GM12878 (cell line): ENCODE data around the gene IQCK.

ENCODE experiments used
- E2F4 ChIP-seq: IDR thresholded peaks from 2 replicates; pipeline ENCODE4 v1.6.1; 2012; ENCODE audit warnings: low read depth, low read length, improper control_type of control experiment
- GABPA ChIP-seq: IDR thresholded peaks from 2 replicates; pipeline ENCODE4 v1.6.1; 2014; ENCODE audit warnings: antibody characterized with exemption, low read depth, mild to moderate bottlenecking, inconsistent platforms
- HDAC6 ChIP-seq: fragments of 200-600 bp; sonication (generic); IDR thresholded peaks from one replicate; pipeline ENCODE4 v1.8.0; 2017; ENCODE audit warnings: antibody characterized with exemption; ENCODE audit not compliant: unreplicated experiment
- NFYB ChIP-seq: IDR thresholded peaks from 2 replicates; pipeline ENCODE4 v1.6.1; 2011; ENCODE audit warnings: low read depth, mild to moderate bottlenecking, low read length, improper control_type of control experiment, moderate library complexity; ENCODE audit not compliant: insufficient read depth
- ZBTB33 ChIP-seq: fragments of 450-650 bp; IDR thresholded peaks from 2 replicates; pipeline ENCODE4 v1.6.1; 2017; ENCODE audit warnings: mild to moderate bottlenecking

- TF ChIP-seq E2F4 (no peak), HDAC6 (no peak), ZBTB33 (no peak), GABPA (no peak), NFYB (no peak)
Measured at GRCh38 chr16:19708296-19709205, 9.5 kb upstream of the IQCK start.
